ENCODE results near the gene EPHB2. TPM values are rescaled to one million over a fixed set of nuclear protein-coding genes. Genes with fewer than 3 reads are reported as not detected.
A peak's percentile ranks its signal among the peaks of the same experiment; 100 is the strongest.
"Not testable (repeated sequence)": the region's sequence is repeated elsewhere in the genome, so short reads cannot be mapped to it uniquely, and the experiment has no call there.

The EPHB2 gene
- total RNA-seq, 1 experiment from 2014 or later = 3.3 TPM

- peak; percentile 32 for DNase-seq (ENCODE audit: low spot score)
Measured at GRCh38 chr1:22689505-22689904, 21.1 kb upstream of the EPHB2 start.

- no peak for DNase-seq (ENCODE audit: low spot score)
Measured at GRCh38 chr1:22691031-22691753, 19.4 kb upstream of the EPHB2 start.

- DNase-seq (ENCODE audit: low spot score) = no peak
Measured at GRCh38 chr1:22694172-22694571, 16.5 kb upstream of the EPHB2 start.

- no peak for DNase-seq (ENCODE audit: low spot score)
Measured at GRCh38 chr1:22696610-22697009, 14.0 kb upstream of the EPHB2 start.

- no peak for DNase-seq (ENCODE audit: low spot score)
Measured at GRCh38 chr1:22697980-22698379, 12.7 kb upstream of the EPHB2 start.

GRCh38 chr1:22699681-22700520 is 10.7 kb upstream of the EPHB2 start:
- DNase-seq (ENCODE audit: low spot score) = no peak

- DNase-seq (ENCODE audit: low spot score) = peak; percentile 66
Measured at GRCh38 chr1:22702296-22703085, 8.1 kb upstream of the EPHB2 start.

GRCh38 chr1:22704440-22705067 is 6.1 kb upstream of the EPHB2 start:
- DNase-seq (ENCODE audit: low spot score) = peak; percentile 85

GRCh38 chr1:22705586-22705985 is 5.1 kb upstream of the EPHB2 start:
- no peak for DNase-seq (ENCODE audit: low spot score)

- DNase-seq (ENCODE audit: low spot score) = not testable (repeated sequence)
Measured at GRCh38 chr1:22706100-22706499, 4.5 kb upstream of the EPHB2 start.

GRCh38 chr1:22708777-22709176 is 1.9 kb upstream of the EPHB2 start:
- no peak for DNase-seq (ENCODE audit: low spot score)

- DNase-seq (ENCODE audit: low spot score) = no peak
Measured at GRCh38 chr1:22709227-22709626, 1.4 kb upstream of the EPHB2 start.

GRCh38 chr1:22709891-22710700 is 543 bp upstream of the EPHB2 start:
- DNase-seq (ENCODE audit: low spot score) = peak; percentile 12

- no peak for DNase-seq (ENCODE audit: low spot score)
Measured at GRCh38 chr1:22711071-22711470, 432 bp downstream of the EPHB2 start.

- DNase-seq (ENCODE audit: low spot score) = no peak
Measured at GRCh38 chr1:22711591-22712501, 1.2 kb downstream of the EPHB2 start.

- no peak for DNase-seq (ENCODE audit: low spot score)
Measured at GRCh38 chr1:22712502-22713271, 2.0 kb downstream of the EPHB2 start.

GRCh38 chr1:22714455-22714854 is 3.8 kb downstream of the EPHB2 start:
- DNase-seq (ENCODE audit: low spot score) = no peak

- peak; percentile 46 for DNase-seq (ENCODE audit: low spot score)
Measured at GRCh38 chr1:22717037-22717760, 6.6 kb downstream of the EPHB2 start.

All from HT-29 (cell line).